Progenitor cell of endocrine pancreas (in vitro differentiated cells): ENCODE data around the gene HMG20B. TPM values are rescaled to one million over a fixed set of nuclear protein-coding genes. Genes with fewer than 3 reads are reported as not detected.
A peak's percentile ranks its signal among the peaks of the same experiment; 100 is the strongest.

Source experiments
- DNase-seq: peaks from one replicate; pipeline ENCODE4 v3.0.0; 2021; ENCODE audit warnings: low spot score; ENCODE audit not compliant: unreplicated experiment
- H3K27ac Mint-ChIP-seq: 2 replicates; pipeline ENCODE4 v1.8.0; 2021; ENCODE audit warnings: mild to moderate bottlenecking, moderate library complexity, mixed read lengths
- H3K27me3 Mint-ChIP-seq: 2 replicates; pipeline ENCODE4 v1.8.0; 2021; ENCODE audit warnings: mixed read lengths
- H3K36me3 Mint-ChIP-seq: 2 replicates; pipeline ENCODE4 v1.8.0; 2022; ENCODE audit warnings: mixed read lengths; ENCODE audit not compliant: insufficient read depth
- H3K4me1 Mint-ChIP-seq: 2 replicates; pipeline ENCODE4 v1.8.0; 2021; ENCODE audit warnings: low read depth, mixed read lengths
- H3K4me3 Mint-ChIP-seq: 2 replicates; pipeline ENCODE4 v1.8.0; 2021; ENCODE audit warnings: low read depth, mild to moderate bottlenecking, moderate library complexity, mixed read lengths
- H3K9me3 Mint-ChIP-seq: 2 replicates; pipeline ENCODE4 v1.8.0; 2021; ENCODE audit warnings: low read depth, mixed read lengths
- total RNA-seq: library from RNA; stranded (reverse); gene quantifications from 2 replicates; pipeline ENCODE4 v1.2.1, GENCODE V29; 2021
- TF ChIP-seq, protein P1 (sequence below): fragments of 200-600 bp; sonication (generic); IDR thresholded peaks from one replicate; pipeline ENCODE4 v1.5.0; 2021; ENCODE audit warnings: antibody characterized with exemption, mild to moderate bottlenecking; ENCODE audit not compliant: unreplicated experiment

HMG20B gene
- total RNA-seq, 1 donor from 2014 or later = 79.7 TPM

DNA sequence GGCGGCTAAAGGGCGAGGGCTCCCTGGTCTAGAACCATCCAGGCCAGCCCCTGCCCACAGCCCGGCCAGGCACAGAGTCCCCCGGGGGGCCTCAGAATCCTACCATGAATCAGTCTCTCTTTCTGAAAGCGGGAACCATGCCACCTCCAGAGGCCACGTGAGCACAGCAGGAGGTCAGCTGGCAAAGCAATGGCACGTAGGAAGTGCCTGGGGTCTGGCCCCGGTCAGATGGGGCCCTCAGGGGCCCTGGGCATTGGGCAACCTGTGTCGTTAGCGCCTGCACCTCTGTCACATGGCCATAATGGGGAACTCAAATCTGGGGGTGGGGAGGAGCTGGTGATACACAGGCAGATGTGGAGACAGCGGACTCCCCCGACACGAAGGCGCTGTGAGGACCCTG, 24.1 kb upstream of the HMG20B start:
- DNase-seq = no peak
- Mint-ChIP-seq H3K27me3 (no peaks in the 10 kb centered on the region), H3K4me3 (no peak overlapping the region), H3K36me3 (peaks cover 3% of the 10 kb centered on the region), H3K4me1 (no peaks in the 10 kb centered on the region), H3K27ac (no peak overlapping the region), H3K9me3 (no peaks in the 10 kb centered on the region)
- TF ChIP-seq, protein P1, sequence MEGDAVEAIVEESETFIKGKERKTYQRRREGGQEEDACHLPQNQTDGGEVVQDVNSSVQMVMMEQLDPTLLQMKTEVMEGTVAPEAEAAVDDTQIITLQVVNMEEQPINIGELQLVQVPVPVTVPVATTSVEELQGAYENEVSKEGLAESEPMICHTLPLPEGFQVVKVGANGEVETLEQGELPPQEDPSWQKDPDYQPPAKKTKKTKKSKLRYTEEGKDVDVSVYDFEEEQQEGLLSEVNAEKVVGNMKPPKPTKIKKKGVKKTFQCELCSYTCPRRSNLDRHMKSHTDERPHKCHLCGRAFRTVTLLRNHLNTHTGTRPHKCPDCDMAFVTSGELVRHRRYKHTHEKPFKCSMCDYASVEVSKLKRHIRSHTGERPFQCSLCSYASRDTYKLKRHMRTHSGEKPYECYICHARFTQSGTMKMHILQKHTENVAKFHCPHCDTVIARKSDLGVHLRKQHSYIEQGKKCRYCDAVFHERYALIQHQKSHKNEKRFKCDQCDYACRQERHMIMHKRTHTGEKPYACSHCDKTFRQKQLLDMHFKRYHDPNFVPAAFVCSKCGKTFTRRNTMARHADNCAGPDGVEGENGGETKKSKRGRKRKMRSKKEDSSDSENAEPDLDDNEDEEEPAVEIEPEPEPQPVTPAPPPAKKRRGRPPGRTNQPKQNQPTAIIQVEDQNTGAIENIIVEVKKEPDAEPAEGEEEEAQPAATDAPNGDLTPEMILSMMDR = no peak

- DNase-seq = no peak
- peaks cover 3% of the 10 kb centered on the region for H3K36me3 Mint-ChIP-seq
- H3K4me3 Mint-ChIP-seq = no peak overlapping the region
- no peaks in the 10 kb centered on the region for H3K4me1 Mint-ChIP-seq
- no peaks in the 10 kb centered on the region for H3K27me3 Mint-ChIP-seq
- H3K9me3 Mint-ChIP-seq = no peaks in the 10 kb centered on the region
- TF ChIP-seq, protein P1 = no peak
- no peak overlapping the region for H3K27ac Mint-ChIP-seq
These were observed 22.9 kb upstream of the HMG20B start for GRCh38 chr19:3549816-3550215.

DNA sequence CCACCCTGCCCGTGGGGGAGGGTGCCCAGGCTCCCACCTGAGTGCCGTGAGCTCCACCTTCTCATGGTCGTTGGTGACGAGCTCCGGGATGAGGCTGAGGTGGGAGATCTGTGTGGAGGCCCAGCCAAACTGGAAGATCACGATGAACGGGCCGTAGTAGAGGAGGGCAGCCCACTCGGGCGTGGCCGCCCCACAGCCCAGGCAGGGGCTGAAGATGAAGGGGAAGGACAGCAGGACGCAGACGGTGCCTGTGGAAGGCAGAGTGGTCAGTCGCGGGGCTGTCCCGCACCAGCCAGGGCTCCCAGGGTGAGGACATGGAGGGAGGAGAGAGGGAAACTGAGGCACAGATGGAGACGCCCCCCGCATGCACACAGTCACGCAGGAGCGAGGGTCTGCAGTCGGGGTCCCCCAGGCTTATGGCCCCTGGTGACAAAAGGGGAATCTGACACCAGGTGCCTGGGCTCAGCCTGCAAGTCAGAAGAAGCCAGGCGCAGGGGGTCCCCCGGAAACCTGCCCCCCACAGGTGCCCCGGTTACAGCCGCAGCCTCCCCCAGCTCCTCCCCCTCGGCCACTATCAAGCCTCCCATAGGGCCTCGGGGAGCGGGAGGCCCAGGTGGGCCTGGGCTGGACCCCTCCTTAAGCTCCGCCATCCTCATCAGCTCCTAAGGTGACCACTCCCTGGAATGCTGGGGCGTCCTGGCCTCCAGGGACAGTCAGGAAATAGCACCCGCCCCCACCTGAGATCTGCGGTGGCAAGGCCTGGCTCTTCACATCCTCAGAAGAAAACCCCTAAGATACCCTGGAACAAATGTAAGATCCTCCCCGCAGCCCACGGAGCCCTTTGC, 21.6 kb upstream of the HMG20B start:
- Mint-ChIP-seq H3K27ac (peak overlapping the region; percentile 16), H3K36me3 (no peaks in the 10 kb centered on the region), H3K4me1 (peaks cover 2% of the 10 kb centered on the region), H3K4me3 (no peak overlapping the region), H3K27me3 (no peaks in the 10 kb centered on the region), H3K9me3 (no peaks in the 10 kb centered on the region)
- DNase-seq = no peak
- TF ChIP-seq, protein P1 = no peak

DNA sequence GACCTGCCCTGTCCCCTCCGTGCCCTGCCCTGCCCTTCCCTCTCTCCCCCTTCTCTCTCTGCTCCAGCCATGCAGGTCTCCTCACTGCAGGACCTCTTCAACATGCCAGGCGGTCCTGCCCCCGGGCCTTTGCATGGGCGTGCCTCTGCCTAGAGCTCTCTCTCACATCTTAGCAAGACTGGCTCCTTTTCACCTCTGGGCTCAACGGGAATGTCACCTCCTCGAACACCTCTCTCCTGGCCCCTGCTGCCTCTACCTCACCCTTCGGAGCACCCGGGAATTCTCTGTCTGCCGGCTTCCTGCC, 21.0 kb upstream of the HMG20B start:
- Mint-ChIP-seq H3K36me3 (no peaks in the 10 kb centered on the region), H3K27ac (no peak overlapping the region), H3K4me1 (peaks cover 8% of the 10 kb centered on the region), H3K4me3 (no peak overlapping the region), H3K27me3 (no peaks in the 10 kb centered on the region), H3K9me3 (no peaks in the 10 kb centered on the region)
- DNase-seq = no peak
- TF ChIP-seq, protein P1 = no peak

DNA sequence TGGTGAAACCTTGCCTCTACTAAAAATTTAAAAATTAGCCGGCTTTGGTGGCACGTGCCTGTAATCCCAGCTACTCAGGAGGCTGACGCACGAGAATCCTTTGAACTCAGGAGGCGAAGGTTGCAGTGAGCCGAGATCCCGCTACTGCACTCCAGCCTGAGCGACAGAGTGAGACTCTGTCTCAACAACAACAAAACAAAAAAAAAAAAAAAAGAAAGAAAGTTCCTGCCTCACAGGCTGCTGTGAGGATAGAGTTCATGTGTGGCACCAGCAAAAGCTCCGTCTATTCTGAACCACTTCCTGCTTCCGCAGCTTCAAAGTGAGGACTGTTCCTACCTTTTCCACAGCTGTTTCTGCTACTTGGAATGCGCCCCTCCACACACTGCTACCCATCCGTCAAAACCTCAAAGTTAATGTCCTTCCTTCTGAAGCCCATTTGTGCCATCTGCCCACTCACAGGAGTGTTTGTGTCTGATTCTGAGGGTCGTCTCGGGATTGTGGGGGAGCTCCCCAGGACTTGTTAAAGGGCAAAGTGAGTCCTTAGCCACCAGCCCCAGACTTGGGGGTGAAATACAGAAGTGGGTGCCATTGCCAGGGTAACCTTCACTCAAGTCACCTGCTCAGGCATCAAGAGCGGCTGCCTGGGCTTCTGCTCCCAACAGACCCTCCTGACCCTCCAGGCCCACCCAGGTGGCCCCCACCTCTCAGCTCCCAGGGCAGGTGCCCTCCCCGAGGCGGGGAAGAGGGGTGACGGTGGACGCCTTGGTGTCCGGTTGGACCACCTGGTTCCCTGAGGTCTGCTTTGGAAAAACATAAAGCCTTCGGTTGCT, 18.3 kb upstream of the HMG20B start:
- DNase-seq = no peak
- H3K9me3 Mint-ChIP-seq = no peaks in the 10 kb centered on the region
- H3K36me3 Mint-ChIP-seq = no peaks in the 10 kb centered on the region
- no peak overlapping the region for H3K4me3 Mint-ChIP-seq
- H3K27ac Mint-ChIP-seq = no peak overlapping the region
- TF ChIP-seq, protein P1 = no peak
- H3K27me3 Mint-ChIP-seq = peaks cover 2% of the 10 kb centered on the region
- peaks cover 9% of the 10 kb centered on the region for H3K4me1 Mint-ChIP-seq
